ENCODE measurements around the gene PPP2R2C.

The PPP2R2C gene

GRCh38 chr4:6341696-6342095, 130.7 kb downstream of the PPP2R2C start:
- no peak for TF ChIP-seq CTCF (IDR thresholded peaks at IDR 0.05)
- no peak for TF ChIP-seq ZFX (IDR thresholded peaks at IDR 0.05; ENCODE audit: borderline replicate concordance)
- no peak overlapping the region for H3K27ac ChIP-seq

- TF ChIP-seq CTCF (IDR thresholded peaks at IDR 0.05) (no peak), ZFX (IDR thresholded peaks at IDR 0.05; ENCODE audit: borderline replicate concordance) (no peak)
- no peak overlapping the region for H3K27ac ChIP-seq
Observed at GRCh38 chr4:6340446-6341015, 131.9 kb downstream of the PPP2R2C start.

GRCh38 chr4:6339818-6340445, 132.5 kb downstream of the PPP2R2C start:
- H3K27ac ChIP-seq, result no peak overlapping the region
- TF ChIP-seq CTCF (IDR thresholded peaks at IDR 0.05) (no peak), ZFX (IDR thresholded peaks at IDR 0.05; ENCODE audit: borderline replicate concordance) (no peak)

GRCh38 chr4:6338951-6339817, 133.2 kb downstream of the PPP2R2C start:
- no peak overlapping the region for H3K27ac ChIP-seq
- TF ChIP-seq ZFX (IDR thresholded peaks at IDR 0.05; ENCODE audit: borderline replicate concordance), result no peak
- TF ChIP-seq CTCF (IDR thresholded peaks at IDR 0.05), result no peak

GRCh38 chr4:6338175-6338950, 134.1 kb downstream of the PPP2R2C start:
- no peak overlapping the region for H3K27ac ChIP-seq
- TF ChIP-seq ZFX (IDR thresholded peaks at IDR 0.05; ENCODE audit: borderline replicate concordance), result no peak
- no peak for TF ChIP-seq CTCF (IDR thresholded peaks at IDR 0.05)

GRCh38 chr4:6337331-6337935, 135.0 kb downstream of the PPP2R2C start:
- TF ChIP-seq ZFX (IDR thresholded peaks at IDR 0.05; ENCODE audit: borderline replicate concordance), result no peak
- TF ChIP-seq CTCF (IDR thresholded peaks at IDR 0.05), result no peak
- H3K27ac ChIP-seq, result no peak overlapping the region
